IPS-20b (cell line): ENCODE data around the gene ASB14.

Experiments
- H3K27ac ChIP-seq: one replicate; pipeline ENCODE4 v1.5.1; 2013; ENCODE audit warnings: low read length
- H3K27me3 ChIP-seq: 2 replicates; pipeline ENCODE4 v1.6.1; 2013; ENCODE audit warnings: mild to moderate bottlenecking, low read length, inconsistent platforms; ENCODE audit not compliant: insufficient read depth
- H3K36me3 ChIP-seq: 2 replicates; pipeline ENCODE4 v1.6.1; 2013; ENCODE audit warnings: low read depth, mild to moderate bottlenecking, inconsistent platforms, low read length, moderate library complexity; ENCODE audit not compliant: insufficient read depth
- H3K4me1 ChIP-seq: 2 replicates; pipeline ENCODE4 v1.6.1; 2013; ENCODE audit warnings: mild to moderate bottlenecking, control low read depth, inconsistent platforms, low read length, moderate library complexity; ENCODE audit not compliant: insufficient read depth
- H3K4me3 ChIP-seq: 2 replicates; pipeline ENCODE4 v1.5.1; 2013; ENCODE audit warnings: mild to moderate bottlenecking, low read length, inconsistent platforms
- H3K9ac ChIP-seq: 2 replicates; pipeline ENCODE4 v1.6.1; 2013; ENCODE audit warnings: low read depth, mild to moderate bottlenecking, inconsistent platforms, low read length, moderate library complexity
- H3K9me3 ChIP-seq: 2 replicates; pipeline ENCODE4 v1.6.1; 2013; ENCODE audit warnings: mild to moderate bottlenecking, low read depth, low read length, inconsistent platforms; ENCODE audit not compliant: insufficient read depth

The ASB14 gene

GRCh38 chr3:57288403-57288802 is 4.1 kb downstream of the ASB14 start:
- Histone ChIP-seq H3K27ac (no peak overlapping the region), H3K36me3 (no peaks in the 10 kb centered on the region), H3K4me3 (no peak overlapping the region), H3K9me3 (no peaks in the 10 kb centered on the region; the same call in 1 of the 2 replicates), H3K9ac (no peak overlapping the region), H3K4me1 (no peaks in the 10 kb centered on the region), H3K27me3 (no peaks in the 10 kb centered on the region)

- no peaks in the 10 kb centered on the region for H3K27me3 ChIP-seq
- no peaks in the 10 kb centered on the region; the same call in 1 of the 2 replicates for H3K9me3 ChIP-seq
- no peak overlapping the region for H3K27ac ChIP-seq
- no peaks in the 10 kb centered on the region for H3K4me1 ChIP-seq
- H3K36me3 ChIP-seq, result no peaks in the 10 kb centered on the region
- no peak overlapping the region for H3K9ac ChIP-seq
- H3K4me3 ChIP-seq, result no peak overlapping the region
These were observed 5.3 kb downstream of the ASB14 start for GRCh38 chr3:57287205-57287604.

- Histone ChIP-seq H3K27me3 (no peaks in the 10 kb centered on the region), H3K9ac (no peak overlapping the region), H3K9me3 (peaks cover 5% of the 10 kb centered on the region; the same call in 1 of the 2 replicates), H3K27ac (no peak overlapping the region), H3K4me1 (no peaks in the 10 kb centered on the region), H3K4me3 (no peak overlapping the region), H3K36me3 (no peaks in the 10 kb centered on the region)
These were observed 9.2 kb downstream of the ASB14 start for GRCh38 chr3:57283334-57283733.

GRCh38 chr3:57281715-57282114 is 10.8 kb downstream of the ASB14 start:
- Histone ChIP-seq H3K27ac (no peak overlapping the region), H3K27me3 (no peaks in the 10 kb centered on the region), H3K9me3 (peaks cover 5% of the 10 kb centered on the region; the same call in 1 of the 2 replicates), H3K36me3 (no peaks in the 10 kb centered on the region), H3K9ac (no peak overlapping the region), H3K4me3 (no peak overlapping the region), H3K4me1 (no peaks in the 10 kb centered on the region)

- Histone ChIP-seq H3K4me1 (no peaks in the 10 kb centered on the region), H3K27me3 (no peaks in the 10 kb centered on the region), H3K9me3 (peaks cover 5% of the 10 kb centered on the region; the same call in 1 of the 2 replicates), H3K9ac (no peak overlapping the region), H3K36me3 (no peaks in the 10 kb centered on the region), H3K4me3 (no peak overlapping the region), H3K27ac (no peak overlapping the region)
These were observed 12.8 kb downstream of the ASB14 start for GRCh38 chr3:57279685-57280084.

- no peak overlapping the region for H3K9ac ChIP-seq
- H3K4me1 ChIP-seq, result no peaks in the 10 kb centered on the region
- peaks cover 5% of the 10 kb centered on the region; the same call in 1 of the 2 replicates for H3K9me3 ChIP-seq
- no peaks in the 10 kb centered on the region for H3K36me3 ChIP-seq
- H3K4me3 ChIP-seq, result no peak overlapping the region
- H3K27ac ChIP-seq, result no peak overlapping the region
- no peaks in the 10 kb centered on the region for H3K27me3 ChIP-seq
These were observed 14.2 kb downstream of the ASB14 start for GRCh38 chr3:57278237-57278636.

GRCh38 chr3:57275393-57275792 is 17.1 kb downstream of the ASB14 start:
- Histone ChIP-seq H3K9me3 (peaks cover 5% of the 10 kb centered on the region; the same call in 1 of the 2 replicates), H3K4me1 (no peaks in the 10 kb centered on the region), H3K27ac (no peak overlapping the region), H3K36me3 (peaks cover 3% of the 10 kb centered on the region; the same call in 1 of the 2 replicates), H3K27me3 (no peaks in the 10 kb centered on the region), H3K9ac (no peak overlapping the region), H3K4me3 (no peak overlapping the region)

GRCh38 chr3:57274845-57275244 is 17.6 kb downstream of the ASB14 start:
- H3K4me1 ChIP-seq, result no peaks in the 10 kb centered on the region
- no peak overlapping the region for H3K9ac ChIP-seq
- no peaks in the 10 kb centered on the region for H3K27me3 ChIP-seq
- peaks cover 9% of the 10 kb centered on the region; the same call in 1 of the 2 replicates for H3K36me3 ChIP-seq
- H3K27ac ChIP-seq, result no peak overlapping the region
- no peak overlapping the region for H3K4me3 ChIP-seq
- H3K9me3 ChIP-seq, result peaks cover 5% of the 10 kb centered on the region; the same call in 1 of the 2 replicates

- no peaks in the 10 kb centered on the region for H3K9me3 ChIP-seq
- no peaks in the 10 kb centered on the region for H3K27me3 ChIP-seq
- no peak overlapping the region for H3K9ac ChIP-seq
- peaks cover 39% of the 10 kb centered on the region for H3K36me3 ChIP-seq
- no peak overlapping the region for H3K4me3 ChIP-seq
- no peak overlapping the region for H3K27ac ChIP-seq
- no peaks in the 10 kb centered on the region for H3K4me1 ChIP-seq
These were observed 24.1 kb downstream of the ASB14 start for GRCh38 chr3:57268416-57268815.

GRCh38 chr3:57261929-57262328 is 30.6 kb downstream of the ASB14 start:
- Histone ChIP-seq H3K4me3 (no peak overlapping the region), H3K36me3 (peaks cover 62% of the 10 kb centered on the region), H3K9ac (no peak overlapping the region), H3K27ac (no peak overlapping the region), H3K4me1 (no peaks in the 10 kb centered on the region), H3K9me3 (no peaks in the 10 kb centered on the region), H3K27me3 (no peaks in the 10 kb centered on the region)

- Histone ChIP-seq H3K36me3 (peaks cover 62% of the 10 kb centered on the region), H3K27me3 (no peaks in the 10 kb centered on the region), H3K9ac (no peak overlapping the region), H3K4me3 (no peak overlapping the region), H3K4me1 (no peaks in the 10 kb centered on the region), H3K9me3 (no peaks in the 10 kb centered on the region), H3K27ac (no peak overlapping the region)
These were observed 31.4 kb downstream of the ASB14 start for GRCh38 chr3:57261119-57261518.

- Histone ChIP-seq H3K4me1 (no peaks in the 10 kb centered on the region), H3K9ac (no peak overlapping the region), H3K27me3 (no peaks in the 10 kb centered on the region), H3K36me3 (peaks cover 49% of the 10 kb centered on the region), H3K9me3 (no peaks in the 10 kb centered on the region), H3K4me3 (no peak overlapping the region), H3K27ac (no peak overlapping the region)
These were observed 34.8 kb downstream of the ASB14 start for GRCh38 chr3:57257678-57258077.
